IMR-90 (cell line): Measurements from ENCODE around the gene FADS6. TPM values are rescaled to one million over a fixed set of nuclear protein-coding genes. Genes with fewer than 3 reads are reported as not detected.

Experiments
- ATAC-seq: fragments of 200-7000 bp; cut with Tn5 transposase; 2 replicates; pipeline ENCODE4 v1.9.1; 2020; ENCODE audit warnings: low read depth, mild to moderate bottlenecking, moderate library complexity
- BruUV-seq: library from RNA; stranded (reverse); fragments of 400-500 nt; replicated peaks from 2 replicates; lab custom pipeline; 2021; lab: Mats Ljungman, UMichigan
- CTCF ChIA-PET: fragments of 300-600 bp; formaldehyde crosslinking; extraction: SDS; loops from one replicate; lab custom pipeline; 2021; ENCODE audit warnings: antibody characterized with exemption; lab: Yijun Ruan, JAX
- POLR2A ChIA-PET: fragments of 300-600 bp; sonication (Branson Sonifier 250); formaldehyde crosslinking; loops from one replicate; lab custom pipeline; 2022; ENCODE audit warnings: antibody characterized with exemption; ENCODE audit not compliant: unreplicated experiment; lab: Charles Lee
- DNase-seq: peaks from one replicate; pipeline ENCODE4 v3.0.0; 2013
- H2AFZ ChIP-seq: replicated peaks from 2 replicates; pipeline ENCODE3; 2013; ENCODE audit warnings: low read length, mild to moderate bottlenecking; ENCODE audit not compliant: poor library complexity
- H2AK5ac ChIP-seq: 2 replicates; pipeline ENCODE4 v1.6.1; 2013; ENCODE audit warnings: low read depth, low read length, inconsistent platforms
- H2AK9ac ChIP-seq: replicated peaks from 2 replicates; pipeline ENCODE3; 2013; ENCODE audit warnings: mild to moderate bottlenecking, low read depth, low read length, moderate library complexity; ENCODE audit not compliant: poor library complexity
- H2BK120ac ChIP-seq: 2 replicates; pipeline ENCODE4 v1.6.1; 2013; ENCODE audit warnings: low read depth, low read length, inconsistent platforms
- H2BK15ac ChIP-seq: 3 replicates; pipeline ENCODE4 v1.6.1; 2013; ENCODE audit warnings: low read depth, low read length, inconsistent platforms
- H2BK20ac ChIP-seq: 2 replicates; pipeline ENCODE4 v1.6.1; 2013; ENCODE audit warnings: low read depth, mild to moderate bottlenecking, inconsistent platforms, low read length, moderate library complexity
- H2BK5ac ChIP-seq: 2 replicates; pipeline ENCODE4 v1.6.1; 2013; ENCODE audit warnings: mild to moderate bottlenecking, low read depth, low read length, inconsistent platforms; ENCODE audit not compliant: poor library complexity, severe bottlenecking
- H3K14ac ChIP-seq: replicated peaks from 2 replicates; pipeline ENCODE4 v1.6.1; 2013; ENCODE audit warnings: low read depth, low read length, inconsistent platforms
- H3K18ac ChIP-seq: 2 replicates; pipeline ENCODE4 v1.6.1; 2013; ENCODE audit warnings: low read depth, low read length, control low read depth
- H3K23ac ChIP-seq: 2 replicates; pipeline ENCODE4 v1.6.1; 2013; ENCODE audit warnings: low read depth, low read length, inconsistent platforms
- H3K27ac ChIP-seq: 2 replicates; pipeline ENCODE4 v1.5.1; 2013; ENCODE audit warnings: mild to moderate bottlenecking, control low read depth, low read length; ENCODE audit not compliant: insufficient read depth
- H3K27me3 ChIP-seq: 2 replicates; pipeline ENCODE4 v1.6.1; 2013; ENCODE audit warnings: low read length; ENCODE audit not compliant: control insufficient read depth, insufficient read depth
- H3K36me3 ChIP-seq: 2 replicates; pipeline ENCODE4 v1.6.1; 2013; ENCODE audit warnings: low read length, mixed read lengths; ENCODE audit not compliant: control insufficient read depth, insufficient read depth
- H3K4ac ChIP-seq: 2 replicates; pipeline ENCODE4 v1.6.1; 2013; ENCODE audit warnings: low read depth, low read length, inconsistent platforms
- H3K4me1 ChIP-seq: 2 replicates; pipeline ENCODE4 v1.6.1; 2013; ENCODE audit warnings: low read length, mixed read lengths; ENCODE audit not compliant: control insufficient read depth, insufficient read depth
- H3K4me2 ChIP-seq: 2 replicates; pipeline ENCODE4 v1.6.1; 2013; ENCODE audit warnings: low read depth, mild to moderate bottlenecking, control low read depth, low read length, moderate library complexity
- H3K4me3 ChIP-seq: 2 replicates; pipeline ENCODE4 v1.5.1; 2013; ENCODE audit warnings: low read depth, mild to moderate bottlenecking, control low read depth, low read length, moderate library complexity; ENCODE audit not compliant: insufficient read depth
- H3K56ac ChIP-seq: 2 replicates; pipeline ENCODE4 v1.6.1; 2013; ENCODE audit warnings: low read length, inconsistent platforms; ENCODE audit not compliant: insufficient read depth; ENCODE audit errors: extremely low read depth
- H3K79me1 ChIP-seq, 2 experiments: 2 replicates each; pipeline ENCODE4 v1.6.1; 2013; ENCODE audit warnings: low read length in 2 of 2, inconsistent platforms in 1 of 2, low read depth in 1 of 2
- H3K9ac ChIP-seq: 2 replicates; pipeline ENCODE4 v1.6.1; 2013; ENCODE audit warnings: low read depth, low read length, control low read depth
- H3K9me1 ChIP-seq: 2 replicates; pipeline ENCODE4 v1.6.1; 2013; ENCODE audit warnings: low read length, inconsistent platforms; ENCODE audit not compliant: insufficient read depth
- H3K9me3 ChIP-seq: 2 replicates; pipeline ENCODE4 v1.6.1; 2013; ENCODE audit warnings: low read length; ENCODE audit not compliant: control insufficient read depth, insufficient read depth
- H4K20me1 ChIP-seq: 2 replicates; pipeline ENCODE4 v1.6.1; 2013; ENCODE audit warnings: low read length, inconsistent platforms; ENCODE audit not compliant: insufficient read depth
- H4K5ac ChIP-seq: 2 replicates; pipeline ENCODE4 v1.6.1; 2013; ENCODE audit warnings: mild to moderate bottlenecking, low read depth, low read length, control low read depth
- H4K8ac ChIP-seq, 2 experiments: 2 replicates each; pipeline ENCODE4 v1.6.1; 2013; ENCODE audit warnings: low read depth in 2 of 2, low read length in 2 of 2, control low read depth in 1 of 2, inconsistent platforms in 1 of 2
- H4K91ac ChIP-seq: 2 replicates; pipeline ENCODE4 v1.6.1; 2013; ENCODE audit warnings: low read depth, low read length, inconsistent platforms; ENCODE audit not compliant: insufficient read depth
- BHLHE40 ChIP-seq: fragments of 150-350 bp; IDR thresholded peaks from 2 replicates; pipeline ENCODE4 v1.6.1; 2016; ENCODE audit warnings: mild to moderate bottlenecking, low read depth, low read length
- CEBPB ChIP-seq: IDR thresholded peaks from 2 replicates; pipeline ENCODE4 v1.6.1; 2012; ENCODE audit warnings: low read depth, low read length, improper control_type of control experiment
- MXI1 ChIP-seq: IDR thresholded peaks from 2 replicates; pipeline ENCODE4 v1.6.1; 2012; ENCODE audit warnings: low read depth, mild to moderate bottlenecking, low read length, moderate library complexity, borderline replicate concordance
- RCOR1 ChIP-seq: IDR thresholded peaks from 2 replicates; pipeline ENCODE4 v1.6.1; 2012; ENCODE audit warnings: mild to moderate bottlenecking, low read length, improper control_type of control experiment; ENCODE audit not compliant: insufficient replicate concordance
- WGBS, 2 experiments: methylation state at CpG; one replicate each; pipeline versions ENCODE4 v1.1.5 to v1.1.7; 2013; ENCODE audit warnings: missing lambda C conversion rate in 2 of 2; ENCODE audit not compliant: insufficient read length in 1 of 2; ENCODE audit errors: extremely low coverage in 2 of 2; 5-methylcytosine and 5-hydroxymethylcytosine counted together
- dilution Hi-C: fragments of 300-500 bp; cut with HindIII; formaldehyde crosslinking; loops from one replicate; pipeline ENCODE4 v1.14.3; 2018; ENCODE audit warnings: low sequenced_read_pairs; ENCODE audit not compliant: unreplicated experiment
- in situ Hi-C: fragments of 300-500 bp; cut with MboI; formaldehyde crosslinking; loops from 3 replicates; pipeline ENCODE4 v1.14.3; 2019; ENCODE audit warnings: low sequenced_read_pairs, inconsistent platforms, mixed read lengths
- intact Hi-C: fragments of 100-400 bp; cut with micrococcal nuclease; formaldehyde crosslinking; loops from 2 replicates; pipeline ENCODE4 v1.10.0; 2022
- polyA plus RNA-seq, 3 experiments: library from polyadenylated mRNA; depleted of rRNA; stranded (reverse); fragments of >200 nt; gene quantifications; 2 replicates each; pipeline ENCODE4 v1.2.3, GENCODE V29; 2012; ENCODE audit warnings: low replicate concordance in 1 of 3
- total RNA-seq: library from RNA; depleted of rRNA; stranded (reverse); fragments of >200 nt; gene quantifications from 2 replicates; pipeline ENCODE4 v1.2.3, GENCODE V29; 2012

FADS6 gene
- total and polyA plus RNA-seq, 2 of the 4 experiments (the other 2 are of a cell fraction), result not detected

DNA sequence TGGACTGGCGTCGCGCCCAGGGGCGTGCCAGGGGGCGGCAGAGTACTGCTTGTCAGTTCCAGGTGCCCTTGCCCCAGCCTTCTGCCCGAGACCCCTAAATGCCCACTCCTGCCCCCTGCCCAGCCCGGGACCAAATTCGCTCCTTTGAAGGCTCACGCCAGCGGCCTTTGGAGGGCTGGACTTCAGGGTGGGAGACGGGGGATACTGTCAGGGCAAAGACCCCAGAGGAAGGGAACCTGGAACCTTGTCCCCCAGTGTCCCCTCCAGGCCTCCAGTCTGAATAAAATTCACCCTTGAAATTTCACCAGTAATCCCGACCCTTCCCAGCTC is 43.0 kb upstream of the FADS6 start:
- POLR2A ChIA-PET, result no interaction called here
- H3K27me3 ChIP-seq, result peaks cover 72% of the 10 kb centered on the region

More for the DNA sequence above, 43.0 kb upstream of the FADS6 start:
- CTCF ChIA-PET, result no interaction called here
- no peak overlapping the region for H3K18ac ChIP-seq
- no peaks in the 10 kb centered on the region for H4K20me1 ChIP-seq
- H4K8ac ChIP-seq, result no peak overlapping the region
- H2BK120ac ChIP-seq, result no peak overlapping the region
- no peak overlapping the region for H3K56ac ChIP-seq
- no peak overlapping the region for H4K91ac ChIP-seq
- intact Hi-C loops, result no loop called here
- dilution Hi-C loops, result no loop called here
- TF ChIP-seq RCOR1 (no peak), CEBPB (no peak), BHLHE40 (no peak), MXI1 (no peak)
- no TSS peak for BruUV-seq
- no peak overlapping the region for H2BK5ac ChIP-seq
- DNase-seq (no peak), ATAC-seq (no peak)
- in situ Hi-C loops, result no loop called here
- H2AK9ac ChIP-seq, result no peak overlapping the region
- no peaks in the 10 kb centered on the region for H3K4me1 ChIP-seq
- H3K9ac ChIP-seq, result no peak overlapping the region
- H3K27ac ChIP-seq, result no peak overlapping the region
- H3K36me3 ChIP-seq, result no peaks in the 10 kb centered on the region
- no peaks in the 10 kb centered on the region for H3K79me1 ChIP-seq
- H3K9me1 ChIP-seq, result no peaks in the 10 kb centered on the region
- no peak overlapping the region for H2AK5ac ChIP-seq
- H3K9me3 ChIP-seq, result no peaks in the 10 kb centered on the region
- no peak overlapping the region for H3K4me3 ChIP-seq
- no peak overlapping the region for H3K14ac ChIP-seq
- H2BK15ac ChIP-seq, result no peak overlapping the region
- no peak overlapping the region for H4K5ac ChIP-seq
- H3K4ac ChIP-seq, result no peak overlapping the region
- no peak overlapping the region for H3K23ac ChIP-seq
- H2BK20ac ChIP-seq, result no peak overlapping the region
- no peak overlapping the region for H3K4me2 ChIP-seq
- WGBS, 2 experiments, result 13% methylated on average over 3 of the region's 12 CpGs; no CpG with 5 or more reads in 1 of the 2 experiments
- H2AFZ ChIP-seq, result no peak overlapping the region
